Activated CD4-positive, CD25-positive, alpha-beta regulatory T cell treated with anti-CD3 and anti-CD28 coated beads, Interleukin-2, amount 50 U/mL, for 72 hours (primary cell): ENCODE data around the gene INHBB.
"Not testable (repeated sequence)": the region's sequence is repeated elsewhere in the genome, so short reads cannot be mapped to it uniquely, and the experiment has no call there.

Experiments used
- DNase-seq: peaks from one replicate; pipeline ENCODE4 v3.0.0; 2021

Gene INHBB

GRCh38 chr2:120383631-120384340, 37.9 kb downstream of the INHBB start:
- DNase-seq = no peak

- no peak for DNase-seq
Measured at GRCh38 chr2:120384486-120385354, 38.8 kb downstream of the INHBB start.

- DNase-seq = no peak
Measured at GRCh38 chr2:120385355-120386127, 39.6 kb downstream of the INHBB start.

DNA sequence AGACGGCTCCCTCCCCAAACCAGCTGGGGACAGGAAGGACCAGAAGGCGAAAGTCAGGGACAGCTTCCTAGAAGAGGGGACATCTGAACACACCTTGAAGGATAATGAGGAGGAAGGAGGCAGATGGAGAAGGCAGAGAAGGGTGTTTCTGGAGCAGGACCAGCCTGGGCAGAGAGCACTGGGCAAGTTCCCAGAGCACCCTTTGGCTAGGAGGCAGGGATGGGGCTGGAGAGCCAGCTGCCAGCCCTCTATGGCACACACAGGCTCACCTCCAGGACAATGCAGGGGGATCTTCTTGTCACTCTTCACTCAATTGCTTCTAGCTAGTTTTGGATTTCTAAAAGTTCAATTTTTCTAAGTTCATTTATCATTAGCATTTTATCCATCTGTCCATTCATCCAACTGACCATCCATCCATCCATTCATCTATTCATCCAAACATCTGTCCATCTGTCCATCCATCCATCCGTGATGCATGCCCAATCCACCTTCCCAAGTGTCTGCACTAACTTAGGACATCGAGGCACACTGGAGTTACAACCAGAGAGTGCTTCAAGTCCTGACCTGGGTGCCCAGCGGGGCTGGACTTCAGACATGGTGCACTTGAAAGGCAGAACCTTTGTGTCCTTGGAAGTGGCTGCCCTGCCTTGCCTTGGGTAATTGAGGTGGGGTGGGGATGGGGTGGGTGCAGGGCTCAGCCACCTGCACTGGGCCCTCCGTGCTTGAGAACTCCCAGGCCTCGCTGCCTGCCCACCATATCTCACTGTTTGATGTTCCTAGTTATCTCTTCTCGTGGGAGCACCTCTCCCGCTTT, 42.5 kb downstream of the INHBB start:
- no peak for DNase-seq

DNA sequence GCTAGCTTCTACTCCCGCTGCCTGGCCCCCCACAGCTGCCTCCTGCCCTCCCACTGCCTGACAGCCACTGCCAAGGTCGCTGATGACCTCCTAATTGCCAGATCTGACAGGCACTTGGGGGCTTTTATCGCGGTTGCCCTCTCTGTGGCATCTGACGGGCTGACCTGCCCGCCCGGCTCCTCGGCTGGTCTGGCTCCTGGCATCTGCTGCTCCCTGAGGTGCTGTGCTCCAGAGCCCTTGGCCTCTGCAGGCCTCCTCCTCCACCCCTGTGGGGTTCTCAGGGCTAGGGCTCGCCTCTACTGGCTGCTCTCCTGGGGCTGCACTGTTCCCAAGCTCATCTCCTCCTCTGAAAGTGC, 43.1 kb downstream of the INHBB start:
- DNase-seq = no peak

GRCh38 chr2:120390381-120391055, 44.6 kb downstream of the INHBB start:
- no peak for DNase-seq

- not testable (repeated sequence) for DNase-seq
Measured at GRCh38 chr2:120391382-120391781, 45.4 kb downstream of the INHBB start.

DNA sequence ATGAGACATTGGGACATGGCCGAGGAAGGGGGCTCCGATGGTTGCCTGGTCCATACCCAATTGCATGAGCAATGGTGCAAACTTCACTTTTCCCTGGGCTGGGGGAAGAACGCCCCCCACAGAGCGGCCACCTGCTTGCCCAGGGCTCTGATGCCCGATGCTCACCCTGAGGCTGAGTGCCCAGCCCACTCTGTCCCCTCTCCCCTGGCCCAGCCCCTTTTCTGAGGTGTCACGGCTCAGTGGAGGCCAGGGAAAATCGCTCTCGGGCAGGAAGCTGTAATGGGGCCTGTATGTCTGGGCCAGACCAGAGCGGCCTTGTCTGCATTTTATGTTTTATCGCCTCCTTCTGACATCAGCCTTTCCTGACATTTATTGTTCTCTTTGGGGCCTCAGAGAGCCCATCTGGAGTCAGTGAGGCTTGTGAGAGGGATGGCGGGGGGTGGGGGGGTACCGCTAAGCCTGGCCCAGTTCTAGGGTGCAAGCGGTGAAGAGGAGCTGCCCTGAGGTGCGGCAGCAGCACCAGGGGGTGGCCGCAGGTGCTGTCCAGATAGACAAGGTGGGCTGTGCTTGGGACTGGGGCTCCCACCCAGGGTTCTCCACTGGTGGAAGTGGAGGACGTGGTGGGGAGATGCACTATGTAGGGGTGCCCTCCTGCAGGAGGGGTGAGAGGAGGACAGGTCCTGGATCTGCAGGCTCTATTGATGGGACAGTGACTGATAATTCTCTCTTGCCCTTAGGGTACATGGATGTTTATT, 46.2 kb downstream of the INHBB start:
- no peak for DNase-seq

DNA sequence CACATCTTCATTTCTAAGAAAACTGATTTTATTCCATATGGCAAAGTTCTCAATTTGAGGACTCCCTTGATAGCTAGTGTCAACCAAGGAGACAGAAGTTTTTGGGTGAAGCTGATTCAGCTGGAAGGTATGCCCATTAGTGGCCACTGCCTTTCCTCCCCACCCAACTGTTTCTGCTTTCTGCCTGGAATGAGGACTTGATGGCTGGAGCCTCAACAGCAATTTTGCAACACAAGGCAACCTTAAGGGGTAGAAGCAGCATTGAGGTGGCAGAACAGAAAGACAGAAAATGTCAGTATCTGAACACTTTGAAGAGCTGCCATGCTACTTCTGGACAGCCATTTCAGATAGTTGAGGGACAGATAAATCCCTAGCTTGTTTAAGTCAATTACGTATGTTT, 47.0 kb downstream of the INHBB start:
- DNase-seq = no peak

DNA sequence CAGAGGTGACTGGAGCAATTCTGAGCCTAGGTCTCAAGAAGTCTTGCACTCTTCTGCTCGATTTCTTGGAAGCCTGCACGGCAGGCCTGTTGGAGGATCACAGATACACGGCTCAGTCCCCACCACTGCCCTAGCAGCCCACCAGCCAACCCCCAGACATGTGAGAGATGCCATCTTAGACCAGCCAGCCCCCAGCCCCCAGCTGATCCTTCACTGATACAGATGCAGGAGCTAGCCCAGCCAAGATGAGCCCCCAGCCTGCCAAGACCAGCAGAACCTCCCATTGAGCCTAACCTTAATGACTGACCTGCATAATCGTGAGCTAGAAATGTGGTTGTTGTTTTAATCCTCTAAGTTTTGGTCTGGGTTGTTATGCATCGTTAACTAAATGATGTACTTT, 47.5 kb downstream of the INHBB start:
- DNase-seq = no peak

- no peak for DNase-seq
Measured at GRCh38 chr2:120394764-120395163, 48.8 kb downstream of the INHBB start.

DNA sequence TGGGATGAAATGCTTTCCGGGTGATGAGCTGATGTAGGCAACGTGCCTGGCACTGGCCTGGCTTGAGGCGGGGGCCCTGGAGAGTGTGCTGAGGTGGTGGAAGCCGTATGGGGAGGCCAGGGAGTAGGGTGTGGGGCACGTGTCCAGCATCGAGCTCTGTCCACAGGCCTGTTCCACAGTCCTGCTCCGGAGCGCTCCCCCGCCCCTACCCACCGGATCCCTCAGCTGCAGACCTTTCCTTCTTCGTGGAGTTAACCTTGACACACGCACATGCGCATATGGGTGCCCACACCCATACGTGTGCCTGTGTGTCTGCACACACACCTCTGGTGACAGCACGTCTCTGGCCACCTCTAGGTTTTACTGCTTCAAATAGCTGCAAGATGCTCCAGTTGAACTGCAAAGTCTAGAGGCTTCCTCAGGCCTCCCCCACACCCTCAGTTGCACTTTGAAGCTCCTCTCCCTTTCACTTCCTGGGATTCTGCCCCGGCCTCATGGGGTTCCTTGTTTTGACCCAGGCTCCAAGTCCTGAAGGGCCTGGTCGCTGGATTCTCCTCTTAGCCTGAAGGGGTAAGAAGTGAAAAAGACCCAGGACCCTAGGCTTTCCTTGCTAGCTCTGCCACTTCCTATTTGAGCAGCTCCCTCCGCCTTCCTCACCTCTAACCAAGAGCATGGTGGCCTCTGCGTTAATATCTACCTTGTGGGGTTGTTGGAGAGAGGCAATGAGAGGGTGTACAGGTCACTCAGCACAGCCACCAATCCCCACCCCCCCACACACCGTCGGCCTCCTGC, 49.5 kb downstream of the INHBB start:
- DNase-seq = no peak

GRCh38 chr2:120396013-120396860, 50.3 kb downstream of the INHBB start:
- DNase-seq = no peak

GRCh38 chr2:120396861-120397811, 51.2 kb downstream of the INHBB start:
- DNase-seq = no peak

DNA sequence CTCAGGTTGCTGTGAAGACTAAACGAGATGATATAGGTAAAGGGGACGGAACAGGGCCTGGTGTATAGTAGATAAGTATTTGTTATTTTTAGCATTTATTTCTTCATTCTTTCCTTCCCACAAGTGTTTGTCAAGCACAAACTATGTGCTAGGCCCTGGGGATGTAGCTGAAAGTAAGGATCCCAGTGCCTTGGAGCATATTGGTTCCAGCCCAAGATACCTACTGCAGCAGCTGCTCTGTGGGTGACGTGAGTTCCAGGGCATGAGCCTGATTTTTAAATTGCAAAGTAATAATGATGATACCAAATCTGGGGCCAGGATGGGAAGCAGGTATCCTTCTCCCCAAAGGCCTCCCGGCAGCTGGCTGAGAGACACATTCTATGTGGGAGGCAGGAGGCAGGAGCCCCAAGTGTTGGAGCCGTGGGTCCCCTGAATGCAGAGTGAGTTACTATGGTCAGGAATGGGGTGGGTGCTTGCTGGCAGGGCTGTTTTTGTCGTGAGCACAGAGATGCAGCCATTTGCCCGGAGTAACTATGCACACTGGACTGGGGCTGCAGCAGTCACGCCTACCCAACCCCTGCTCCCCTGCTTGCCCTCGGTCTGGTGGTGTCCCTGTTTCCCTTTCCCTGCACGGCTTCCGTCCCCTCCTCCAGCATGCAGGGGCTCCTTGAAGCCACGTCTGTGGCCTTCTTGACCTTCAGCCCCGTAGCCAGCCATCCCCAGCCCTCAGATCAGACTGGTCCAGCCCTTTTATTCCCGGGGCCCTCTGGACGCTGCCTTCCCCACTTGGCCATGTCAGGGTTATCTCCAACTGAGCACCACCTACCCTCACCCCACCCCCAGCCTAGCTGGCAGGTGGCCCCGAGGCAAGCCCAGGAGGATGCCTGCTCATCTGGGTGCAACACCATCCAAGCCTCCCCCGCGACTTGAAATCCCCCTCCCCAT, 52.4 kb downstream of the INHBB start:
- DNase-seq = no peak

- no peak for DNase-seq
Measured at GRCh38 chr2:120398996-120399888, 53.3 kb downstream of the INHBB start.
